Peyer's patch (tissue), 4 donors: ENCODE data around the gene BRAF.

Source experiments
- POLR2A ChIP-seq, 2 donors: fragments of 450-650 bp; IDR thresholded peaks; one replicate each; pipeline ENCODE4 v1.5.1; 2017; ENCODE audit warnings: antibody characterized with exemption in 2 of 2, mild to moderate bottlenecking in 2 of 2, moderate library complexity in 2 of 2
- TF ChIP-seq, protein P1 (sequence below), 6 experiments: fragments of 450-650 bp in 4 of 6; fragments of 200-600 bp in 2 of 6; sonication (generic) in 1 of 6; IDR thresholded peaks; one replicate each; pipeline ENCODE4 v1.5.1; 2017 to 2019; ENCODE audit warnings: antibody characterized with exemption in 6 of 6, mild to moderate bottlenecking in 3 of 6, moderate library complexity in 1 of 6

DNA sequence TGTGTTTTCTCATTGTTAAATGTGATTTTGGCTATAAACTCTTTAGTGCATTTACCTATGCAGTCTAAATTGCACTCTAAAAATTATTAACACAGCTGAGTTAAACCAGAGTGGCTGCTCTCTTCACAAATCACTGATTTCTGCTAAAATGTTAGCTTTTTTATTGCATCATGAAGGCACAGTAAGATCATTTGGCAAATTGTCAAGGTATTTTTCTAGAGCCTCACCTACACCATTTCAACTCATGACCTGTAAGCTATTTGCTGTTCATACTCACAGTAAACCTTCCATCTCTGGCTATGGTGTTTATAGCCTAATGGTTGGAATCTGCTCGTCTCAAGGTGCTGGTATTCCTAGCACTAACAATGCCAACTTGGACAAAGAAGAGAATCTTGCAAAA is 202.5 kb downstream of the BRAF start:
- TF ChIP-seq, protein P1, sequence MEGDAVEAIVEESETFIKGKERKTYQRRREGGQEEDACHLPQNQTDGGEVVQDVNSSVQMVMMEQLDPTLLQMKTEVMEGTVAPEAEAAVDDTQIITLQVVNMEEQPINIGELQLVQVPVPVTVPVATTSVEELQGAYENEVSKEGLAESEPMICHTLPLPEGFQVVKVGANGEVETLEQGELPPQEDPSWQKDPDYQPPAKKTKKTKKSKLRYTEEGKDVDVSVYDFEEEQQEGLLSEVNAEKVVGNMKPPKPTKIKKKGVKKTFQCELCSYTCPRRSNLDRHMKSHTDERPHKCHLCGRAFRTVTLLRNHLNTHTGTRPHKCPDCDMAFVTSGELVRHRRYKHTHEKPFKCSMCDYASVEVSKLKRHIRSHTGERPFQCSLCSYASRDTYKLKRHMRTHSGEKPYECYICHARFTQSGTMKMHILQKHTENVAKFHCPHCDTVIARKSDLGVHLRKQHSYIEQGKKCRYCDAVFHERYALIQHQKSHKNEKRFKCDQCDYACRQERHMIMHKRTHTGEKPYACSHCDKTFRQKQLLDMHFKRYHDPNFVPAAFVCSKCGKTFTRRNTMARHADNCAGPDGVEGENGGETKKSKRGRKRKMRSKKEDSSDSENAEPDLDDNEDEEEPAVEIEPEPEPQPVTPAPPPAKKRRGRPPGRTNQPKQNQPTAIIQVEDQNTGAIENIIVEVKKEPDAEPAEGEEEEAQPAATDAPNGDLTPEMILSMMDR (IDR thresholded peaks at IDR 0.05) = no peak
- TF ChIP-seq POLR2A (IDR thresholded peaks at IDR 0.05) = no peak
